Ovary (tissue), 9 donors: ENCODE measurements around the gene USP48. TPM values are rescaled to one million over a fixed set of nuclear protein-coding genes. Genes with fewer than 3 reads are reported as not detected.

ENCODE experiments used
- DNase-seq, 5 donors: peaks; one replicate each; pipeline ENCODE4 v3.0.0-alpha.2; 2019 to 2020
- H3K27ac ChIP-seq, 2 donors: fragments of 200-600 bp; one replicate each; pipeline versions ENCODE4 v1.5.1 to v1.8.0; 2019 to 2022
- H3K27me3 ChIP-seq: fragments of 200-600 bp; one replicate; pipeline ENCODE4 v1.8.0; 2022
- H3K36me3 ChIP-seq: fragments of 200-600 bp; sonication (generic); one replicate; pipeline ENCODE4 v1.5.1; 2019
- H3K4me1 ChIP-seq: one replicate; pipeline ENCODE4 v1.8.1; 2013; ENCODE audit warnings: mild to moderate bottlenecking, moderate library complexity; ENCODE audit not compliant: insufficient read depth
- H3K4me3 ChIP-seq: fragments of 200-600 bp; sonication (generic); one replicate; pipeline ENCODE4 v1.5.1; 2017
- H3K9me3 ChIP-seq, 2 donors: fragments of 200-600 bp in 1 of 2; sonication (generic) in 1 of 2; one replicate each; pipeline versions ENCODE4 v1.5.1 to v1.8.1; 2013 to 2019; ENCODE audit warnings: mild to moderate bottlenecking in 1 of 2, moderate library complexity in 1 of 2
- CTCF ChIP-seq, 3 donors: fragments of 450-650 bp in 2 of 3; fragments of 200-600 bp in 1 of 3; IDR thresholded peaks; one replicate each; pipeline versions ENCODE4 v1.5.1 to v1.8.0; 2016 to 2022; ENCODE audit warnings: antibody characterized with exemption in 3 of 3, mild to moderate bottlenecking in 1 of 3
- EP300 ChIP-seq: sonication (generic); formaldehyde crosslinking; IDR thresholded peaks from one replicate; pipeline ENCODE4 v1.6.1; 2017; ENCODE audit warnings: antibody characterized with exemption
- POLR2A ChIP-seq: fragments of 450-650 bp; IDR thresholded peaks from one replicate; pipeline ENCODE4 v1.6.1; 2017; ENCODE audit warnings: antibody characterized with exemption, mild to moderate bottlenecking, moderate library complexity
- WGBS, 3 donors: extraction: QIAGEN DNeasy Blood & Tissue Kit in 1 of 3; methylation state at CpG; one replicate each; pipeline versions ENCODE4 v1.1.5 to v1.1.7; 2013 to 2017; 5-methylcytosine and 5-hydroxymethylcytosine counted together
- intact Hi-C, 4 donors: fragments of 100-400 bp; cut with DNase I; formaldehyde crosslinking; loops; one replicate each; pipeline versions ENCODE4 v1.11.0 to v1.15.1; 2022 to 2023
- polyA plus RNA-seq, 2 donors: library from polyadenylated mRNA; stranded (reverse); fragments of 200-250 nt in 1 of 2; fragments of 350-450 nt in 1 of 2; fragmentation: Illumina TruSeq in 1 of 2; extraction: RNeasy Lipid Tissue Mini Kit (QIAGEN cat#74804) in 1 of 2; gene quantifications; one replicate each; pipeline ENCODE4 v1.2.3, GENCODE V29; 2013 to 2014
- total RNA-seq, 7 donors: library from RNA; depleted of rRNA in 2 of 7; stranded (reverse); fragments of >200 nt in 2 of 7; fragmentation: NEBNext Ultra II Directional in 3 of 7; extraction: Animal tissue kit (Norgen Biotek cat#: 25700) in 3 of 7; gene quantifications; one replicate each; pipeline versions ENCODE4 v1.1.0 to v1.2.4, GENCODE V29; 2016 to 2023
- donor health status: DM: no; HTN: no; CAD: no; lungs with moderate emphysema.
- donor health status: DM: no; HTN: no; CAD: no.
- donor health status: Bipolar disorder and iron deficiency.
- donor health status: DM: yes; HTN: yes; CAD: no.
- donor health status: DM: no; HTN: no; CAD: no.
- donor health status: DM: yes; HTN: yes; CAD: no.

USP48 gene
- total and polyA plus RNA-seq, 9 donors, result 25.2 to 87.1 (median 60.6) TPM

GRCh38 chr1:21815724-21816321 lies 32.9 kb upstream of the USP48 start:
- Histone ChIP-seq H3K27ac (no peak overlapping the region), H3K4me1 (no peaks in the 10 kb centered on the region), H3K27me3 (no peaks in the 10 kb centered on the region), H3K4me3 (no peak overlapping the region), H3K9me3 (no peaks in the 10 kb centered on the region), H3K36me3 (no peaks in the 10 kb centered on the region)
- TF ChIP-seq POLR2A (no peak), CTCF (IDR thresholded peaks at IDR 0.05) (no peak), EP300 (no peak)
- no peak for DNase-seq
- 79 to 84% (median 81%) methylated on average over 12 of the region's 12 CpGs for WGBS, 3 donors
- intact Hi-C loops, result no loop called here

GRCh38 chr1:21814981-21815582 lies 32.1 kb upstream of the USP48 start:
- Histone ChIP-seq H3K4me3 (no peak overlapping the region), H3K9me3 (no peaks in the 10 kb centered on the region), H3K27me3 (no peaks in the 10 kb centered on the region), H3K4me1 (no peaks in the 10 kb centered on the region), H3K27ac (no peak overlapping the region), H3K36me3 (no peaks in the 10 kb centered on the region)
- no peak for TF ChIP-seq POLR2A
- 94 to 95% (median 94%) methylated on average over 15 of the region's 15 CpGs for WGBS, 3 donors
- intact Hi-C loops, result no loop called here
- DNase-seq, result no peak

GRCh38 chr1:21814241-21814918 lies 31.4 kb upstream of the USP48 start:
- peak in 1 of 5 donors; percentile 45 for DNase-seq
- 9 to 13% (median 9%) methylated on average over 52 to 65 of the region's 65 CpGs for WGBS, 3 donors
- Histone ChIP-seq H3K9me3 (no peaks in the 10 kb centered on the region), H3K27ac (no peak overlapping the region), H3K4me3 (peak overlapping the region; percentile 6), H3K4me1 (no peaks in the 10 kb centered on the region), H3K36me3 (no peaks in the 10 kb centered on the region), H3K27me3 (no peaks in the 10 kb centered on the region)
- intact Hi-C loops, result no loop called here
- TF ChIP-seq CTCF (IDR thresholded peaks at IDR 0.05) (peak in 1 of 3 donors; percentile 48), EP300 (no peak), POLR2A (no peak)

GRCh38 chr1:21813542-21813941 lies 30.6 kb upstream of the USP48 start:
- Histone ChIP-seq H3K27ac (no peak overlapping the region), H3K4me1 (no peaks in the 10 kb centered on the region), H3K36me3 (no peaks in the 10 kb centered on the region), H3K27me3 (no peaks in the 10 kb centered on the region), H3K9me3 (no peaks in the 10 kb centered on the region), H3K4me3 (no peak overlapping the region)
- intact Hi-C loops, result no loop called here
- TF ChIP-seq EP300, result no peak
- WGBS, 3 donors, result 93 to 96% (median 95%) methylated on average over 3 of the region's 3 CpGs
- DNase-seq, result no peak

- no peaks in the 10 kb centered on the region for H3K4me1 ChIP-seq
- intact Hi-C loops, result no loop called here
- DNase-seq, result no peak
These were observed 28.9 kb upstream of the USP48 start, which contains the start of gene LDLRAD2 for GRCh38 chr1:21811875-21812305. Gene LDLRAD2 (plus strand): TSS chr1:21812265. CDS start chr1:21812452, 187 bp downstream.

More at GRCh38 chr1:21811875-21812305, 28.9 kb upstream of the USP48 start, which contains the start of gene LDLRAD2:
- no peak for TF ChIP-seq EP300
- no peak for TF ChIP-seq POLR2A
- no peak for TF ChIP-seq CTCF (IDR thresholded peaks at IDR 0.05)
- no peaks in the 10 kb centered on the region for H3K27me3 ChIP-seq
- no peaks in the 10 kb centered on the region for H3K9me3 ChIP-seq
- no peak within 1 kb of the TSS for H3K27ac ChIP-seq
- H3K4me3 ChIP-seq, result no peak within 1 kb of the TSS
- 54 to 67% (median 57%) methylated on average over 2 of the region's 2 CpGs for WGBS, 3 donors
- no peaks in the 10 kb centered on the region for H3K36me3 ChIP-seq
